PFSK-1 (cell line): Measurements from ENCODE around the gene NEK10.

Experiments
- FOXP2 ChIP-seq: optimal IDR thresholded peaks from 2 replicates; pipeline ENCODE3; 2011; ENCODE audit warnings: borderline replicate concordance, control low read depth, inconsistent platforms; ENCODE audit not compliant: insufficient read depth; ENCODE audit errors: extremely low read length, extremely low read depth
- POLR2AphosphoS5 ChIP-seq: IDR thresholded peaks from 2 replicates; pipeline ENCODE4 v1.6.1; 2012; ENCODE audit warnings: low read depth, mild to moderate bottlenecking, control low read depth, low read length, moderate library complexity
- SIN3A ChIP-seq: IDR thresholded peaks from 2 replicates; pipeline ENCODE4 v1.6.1; 2012; ENCODE audit warnings: mild to moderate bottlenecking, low read length, moderate library complexity, borderline replicate concordance; ENCODE audit not compliant: insufficient read depth
- TAF1 ChIP-seq: IDR thresholded peaks from 2 replicates; pipeline ENCODE4 v1.6.1; 2012; ENCODE audit warnings: low read length, control low read depth, borderline replicate concordance; ENCODE audit not compliant: insufficient read depth
- TF ChIP-seq, protein P1 (sequence below), 2 experiments: IDR thresholded peaks; 2 replicates each; pipeline versions ENCODE4 v1.6.1 to v1.8.0; 2011 to 2012; ENCODE audit warnings: low read depth in 2 of 2, low read length in 2 of 2, control low read depth in 1 of 2, inconsistent platforms in 1 of 2, mild to moderate bottlenecking in 1 of 2, moderate library complexity in 1 of 2; ENCODE audit not compliant: insufficient read depth in 1 of 2

NEK10 gene

DNA sequence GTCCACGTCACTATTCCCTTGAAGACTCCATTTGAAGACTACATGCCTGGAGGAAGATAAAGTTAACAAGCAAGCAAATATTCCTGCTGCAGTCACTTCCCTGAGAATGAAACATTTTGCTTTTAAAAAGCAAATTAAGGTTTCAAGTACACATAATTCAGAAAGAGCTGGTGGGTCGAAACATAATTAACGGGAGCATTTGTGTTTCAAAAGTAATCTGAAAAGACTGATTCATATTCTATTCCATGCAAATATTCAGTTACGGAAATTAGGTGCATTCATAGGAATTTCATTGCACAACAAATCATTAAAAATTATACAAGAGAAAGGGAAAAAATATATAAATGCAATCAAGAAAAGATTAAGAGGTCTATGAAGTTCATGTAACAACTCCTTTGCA lies 260.9 kb downstream of the NEK10 start:
- TF ChIP-seq POLR2AphosphoS5 (no peak), TAF1 (no peak), FOXP2 (no peak), SIN3A (no peak)
- TF ChIP-seq, protein P1, sequence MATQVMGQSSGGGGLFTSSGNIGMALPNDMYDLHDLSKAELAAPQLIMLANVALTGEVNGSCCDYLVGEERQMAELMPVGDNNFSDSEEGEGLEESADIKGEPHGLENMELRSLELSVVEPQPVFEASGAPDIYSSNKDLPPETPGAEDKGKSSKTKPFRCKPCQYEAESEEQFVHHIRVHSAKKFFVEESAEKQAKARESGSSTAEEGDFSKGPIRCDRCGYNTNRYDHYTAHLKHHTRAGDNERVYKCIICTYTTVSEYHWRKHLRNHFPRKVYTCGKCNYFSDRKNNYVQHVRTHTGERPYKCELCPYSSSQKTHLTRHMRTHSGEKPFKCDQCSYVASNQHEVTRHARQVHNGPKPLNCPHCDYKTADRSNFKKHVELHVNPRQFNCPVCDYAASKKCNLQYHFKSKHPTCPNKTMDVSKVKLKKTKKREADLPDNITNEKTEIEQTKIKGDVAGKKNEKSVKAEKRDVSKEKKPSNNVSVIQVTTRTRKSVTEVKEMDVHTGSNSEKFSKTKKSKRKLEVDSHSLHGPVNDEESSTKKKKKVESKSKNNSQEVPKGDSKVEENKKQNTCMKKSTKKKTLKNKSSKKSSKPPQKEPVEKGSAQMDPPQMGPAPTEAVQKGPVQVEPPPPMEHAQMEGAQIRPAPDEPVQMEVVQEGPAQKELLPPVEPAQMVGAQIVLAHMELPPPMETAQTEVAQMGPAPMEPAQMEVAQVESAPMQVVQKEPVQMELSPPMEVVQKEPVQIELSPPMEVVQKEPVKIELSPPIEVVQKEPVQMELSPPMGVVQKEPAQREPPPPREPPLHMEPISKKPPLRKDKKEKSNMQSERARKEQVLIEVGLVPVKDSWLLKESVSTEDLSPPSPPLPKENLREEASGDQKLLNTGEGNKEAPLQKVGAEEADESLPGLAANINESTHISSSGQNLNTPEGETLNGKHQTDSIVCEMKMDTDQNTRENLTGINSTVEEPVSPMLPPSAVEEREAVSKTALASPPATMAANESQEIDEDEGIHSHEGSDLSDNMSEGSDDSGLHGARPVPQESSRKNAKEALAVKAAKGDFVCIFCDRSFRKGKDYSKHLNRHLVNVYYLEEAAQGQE (IDR thresholded peaks at IDR 0.05; ENCODE audit: insufficient read depth in 1 of 2, low read depth in 2 of 2, low read length in 2 of 2) = no peak

DNA sequence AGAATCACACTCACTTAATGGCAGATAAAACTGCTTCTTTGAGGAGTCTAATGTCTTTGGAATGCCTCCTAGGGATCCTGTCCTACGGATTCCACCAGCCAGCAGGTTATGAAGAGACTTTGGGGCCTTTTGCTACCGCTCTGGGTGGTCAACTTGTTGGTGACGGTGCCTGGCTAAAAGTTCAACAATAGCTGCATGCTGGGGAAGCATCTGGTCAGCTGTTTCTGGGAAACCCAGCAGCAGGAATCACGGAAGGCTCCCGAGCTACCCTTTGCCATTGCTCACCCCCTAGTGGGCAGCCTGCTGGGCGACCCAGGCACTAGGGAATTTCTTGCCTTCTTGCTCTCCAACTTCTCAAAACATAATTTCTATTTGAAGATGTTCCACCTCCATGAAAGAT lies 263.3 kb downstream of the NEK10 start:
- TF ChIP-seq, protein P1 (IDR thresholded peaks at IDR 0.05; ENCODE audit: insufficient read depth in 1 of 2, low read depth in 2 of 2, low read length in 2 of 2) = no peak
- TF ChIP-seq FOXP2 = no peak
- no peak for TF ChIP-seq SIN3A
- no peak for TF ChIP-seq TAF1
- TF ChIP-seq POLR2AphosphoS5 = no peak

DNA sequence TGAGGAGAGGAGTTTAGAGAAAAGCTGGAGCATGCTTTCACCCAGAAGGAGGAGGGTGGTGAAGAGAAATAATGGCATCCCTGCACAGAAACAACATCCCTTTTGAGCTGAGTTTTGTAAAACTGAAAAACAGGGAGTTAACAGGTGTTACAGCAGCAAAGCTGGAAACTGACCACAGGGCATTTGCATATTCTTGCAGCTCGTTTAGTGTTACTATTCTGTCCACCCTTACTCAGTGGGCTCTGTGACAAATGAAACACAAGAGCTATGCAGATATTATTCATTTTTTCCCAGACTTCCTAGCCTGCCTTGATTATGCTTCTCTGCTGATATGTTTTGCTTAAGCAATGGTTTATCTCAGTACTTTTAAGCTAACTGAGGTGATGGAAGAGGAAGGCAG lies 272.0 kb downstream of the NEK10 start:
- TF ChIP-seq, protein P1 (IDR thresholded peaks at IDR 0.05; ENCODE audit: insufficient read depth in 1 of 2, low read depth in 2 of 2, low read length in 2 of 2) = no peak
- TF ChIP-seq FOXP2 (no peak), TAF1 (no peak), POLR2AphosphoS5 (no peak), SIN3A (no peak)

DNA sequence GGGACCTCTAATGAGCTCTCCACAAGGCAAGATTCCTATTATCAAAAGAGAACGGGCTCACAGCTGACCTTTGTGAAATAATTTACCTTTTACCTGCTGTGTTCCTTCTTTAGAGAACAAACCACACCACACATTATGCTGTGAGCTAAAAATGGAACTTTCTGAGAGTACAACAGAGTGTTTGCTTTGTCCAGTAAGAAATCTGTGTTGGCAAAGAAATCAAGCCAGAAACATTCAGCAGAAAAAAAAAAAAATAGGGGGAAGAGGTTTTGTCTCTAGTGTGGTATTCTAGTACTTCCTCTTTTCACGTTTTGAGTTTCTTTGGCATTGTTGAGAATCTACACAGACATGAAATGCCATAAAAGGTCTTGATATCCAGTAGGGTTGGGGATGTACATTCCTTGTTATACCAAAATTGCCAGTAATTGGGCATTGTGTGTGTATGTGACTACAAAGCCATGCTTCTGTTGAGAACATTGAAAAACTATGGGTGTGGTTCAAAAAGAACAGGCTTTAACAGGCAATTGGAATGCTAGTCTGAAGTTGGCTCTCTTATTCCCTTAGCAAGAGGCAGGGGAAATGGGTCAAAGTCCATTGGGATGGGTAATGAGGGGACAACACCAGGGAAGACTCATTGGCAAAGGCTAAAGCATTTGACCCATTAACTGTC lies 273.5 kb downstream of the NEK10 start:
- TF ChIP-seq TAF1 (no peak), FOXP2 (no peak), POLR2AphosphoS5 (no peak), SIN3A (no peak)
- TF ChIP-seq, protein P1 (IDR thresholded peaks at IDR 0.05; ENCODE audit: insufficient read depth in 1 of 2, low read depth in 2 of 2, low read length in 2 of 2) = no peak

DNA sequence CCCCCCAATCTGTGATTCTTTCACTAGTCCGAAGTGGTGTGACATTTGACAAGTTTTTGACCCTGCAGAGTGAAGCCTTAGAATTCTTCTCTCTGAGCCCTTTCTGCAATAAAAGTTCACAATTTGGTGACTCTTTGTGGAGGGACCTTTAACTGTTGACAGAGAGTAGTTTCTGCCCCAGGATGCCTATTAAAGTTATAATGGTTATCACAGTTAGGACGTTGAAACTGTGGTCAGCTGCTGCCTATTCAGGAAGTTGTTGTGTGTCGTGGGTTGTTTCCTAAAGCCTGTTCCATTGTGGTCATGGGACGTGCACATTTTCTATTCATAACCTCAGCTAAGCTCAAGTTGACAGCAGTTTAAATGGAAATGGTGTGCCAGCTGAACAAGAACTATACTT lies 274.5 kb downstream of the NEK10 start:
- TF ChIP-seq TAF1 (no peak), SIN3A (no peak), POLR2AphosphoS5 (no peak), FOXP2 (no peak)
- TF ChIP-seq, protein P1 (IDR thresholded peaks at IDR 0.05; ENCODE audit: insufficient read depth in 1 of 2, low read depth in 2 of 2, low read length in 2 of 2) = no peak
